Measurements from ENCODE around the gene MROH7. TPM values are rescaled to one million over a fixed set of nuclear protein-coding genes. Genes with fewer than 3 reads are reported as not detected.

The MROH7 gene
- total RNA-seq = 10 to 100 TPM in 2 of 4 donors, 1 to 10 TPM in 2; 5.9 to 12.8 (median 9.2) TPM
- polyA plus RNA-seq = 4.9 TPM
- long read RNA-seq, donor 1, partial matches to known transcripts = 3 of 7 reads
- long read RNA-seq, donor 1, other reads (novel, unspliced or antisense) = 4 of 7 reads
- long read RNA-seq, donor 2, partial matches to known transcripts = 0 of 1 reads
- long read RNA-seq, donor 2, other reads (novel, unspliced or antisense) = 1 of 1 reads
- long read RNA-seq, donor 3, partial matches to known transcripts = 1 of 1 reads
- long read RNA-seq, donor 3, other reads (novel, unspliced or antisense) = 0 of 1 reads
- long read RNA-seq, donor 4 = 0 reads

GRCh38 chr1:54640863-54641836 is at the start of gene MROH7:
Gene MROH7 (plus strand): TSS chr1:54641786. CDS start chr1:54652927, 11,141 bp downstream.
- no peak within 1 kb of the TSS for H3K4me3 ChIP-seq (ENCODE audit: low read length)
- intact Hi-C loops (cut with DNase I) = no loop called here
- no peaks in the 10 kb centered on the region for H3K9me3 ChIP-seq (ENCODE audit: control insufficient read depth, low read length)
- no peak within 1 kb of the TSS for H3K27ac ChIP-seq (ENCODE audit: low read length)
- no peak for DNase-seq
- no peaks in the 10 kb centered on the region for H3K27me3 ChIP-seq (ENCODE audit: control insufficient read depth, insufficient read depth)
- 67% methylated on average over 8 of the region's 8 CpGs for WGBS
- no peak for ATAC-seq
- no peaks in the 10 kb centered on the region for H3K4me1 ChIP-seq (ENCODE audit: control insufficient read depth, insufficient read depth, low read length)

GRCh38 chr1:54593571-54594160 is 47.9 kb upstream of the MROH7 start:
- Histone ChIP-seq H3K4me1 (ENCODE audit: control insufficient read depth, insufficient read depth, low read length) (peaks cover 5% of the 10 kb centered on the region), H3K9me3 (ENCODE audit: control insufficient read depth, low read length) (no peaks in the 10 kb centered on the region), H3K4me3 (ENCODE audit: low read length) (no peak overlapping the region), H3K27me3 (ENCODE audit: control insufficient read depth, insufficient read depth) (no peaks in the 10 kb centered on the region), H3K27ac (ENCODE audit: low read length) (no peak overlapping the region)
- ATAC-seq (no peak), DNase-seq (peak in 2 of 3 donors; percentile 15 to 18)
- 90% methylated on average over 10 of the region's 10 CpGs for WGBS
- intact Hi-C loops (cut with DNase I) = no loop called here

GRCh38 chr1:54594463-54594862 is 47.1 kb upstream of the MROH7 start:
- no peak for ATAC-seq

GRCh38 chr1:54595956-54596498 is 45.6 kb upstream of the MROH7 start:
- no peak overlapping the region for H3K4me3 ChIP-seq (ENCODE audit: low read length)
- no peaks in the 10 kb centered on the region for H3K9me3 ChIP-seq (ENCODE audit: control insufficient read depth, low read length)
- H3K27me3 ChIP-seq (ENCODE audit: control insufficient read depth, insufficient read depth) = no peaks in the 10 kb centered on the region
- DNase-seq (peak in 1 of 3 donors; percentile 33), ATAC-seq (no peak)
- 77% methylated on average over 3 of the region's 3 CpGs for WGBS
- H3K27ac ChIP-seq (ENCODE audit: low read length) = no peak overlapping the region
- H3K4me1 ChIP-seq (ENCODE audit: control insufficient read depth, insufficient read depth, low read length) = peaks cover 5% of the 10 kb centered on the region
- intact Hi-C loops (cut with DNase I) = no loop called here

More at GRCh38 chr1:54594463-54594862, 47.1 kb upstream of the MROH7 start:
- Histone ChIP-seq H3K9me3 (ENCODE audit: control insufficient read depth, low read length) (no peaks in the 10 kb centered on the region), H3K27me3 (ENCODE audit: control insufficient read depth, insufficient read depth) (no peaks in the 10 kb centered on the region), H3K4me3 (ENCODE audit: low read length) (no peak overlapping the region), H3K27ac (ENCODE audit: low read length) (no peak overlapping the region), H3K4me1 (ENCODE audit: control insufficient read depth, insufficient read depth, low read length) (peaks cover 5% of the 10 kb centered on the region)
- 87% methylated on average over 16 of the region's 16 CpGs for WGBS
- intact Hi-C loops (cut with DNase I) = no loop called here
- DNase-seq = peak in 2 of 3 donors; percentile 40 to 43

GRCh38 chr1:54596756-54597155 is 44.8 kb upstream of the MROH7 start:
- Histone ChIP-seq H3K27me3 (ENCODE audit: control insufficient read depth, insufficient read depth) (no peaks in the 10 kb centered on the region), H3K27ac (ENCODE audit: low read length) (no peak overlapping the region), H3K4me3 (ENCODE audit: low read length) (no peak overlapping the region), H3K9me3 (ENCODE audit: control insufficient read depth, low read length) (no peaks in the 10 kb centered on the region), H3K4me1 (ENCODE audit: control insufficient read depth, insufficient read depth, low read length) (peaks cover 5% of the 10 kb centered on the region)
- intact Hi-C loops (cut with DNase I) = no loop called here
- no peak for ATAC-seq
- no peak for DNase-seq
- WGBS = 85% methylated on average over 3 of the region's 3 CpGs

GRCh38 chr1:54597455-54598030 is 44.0 kb upstream of the MROH7 start:
- DNase-seq (no peak), ATAC-seq (no peak)
- Histone ChIP-seq H3K27me3 (ENCODE audit: control insufficient read depth, insufficient read depth) (no peaks in the 10 kb centered on the region), H3K9me3 (ENCODE audit: control insufficient read depth, low read length) (no peaks in the 10 kb centered on the region), H3K4me3 (ENCODE audit: low read length) (no peak overlapping the region), H3K27ac (ENCODE audit: low read length) (no peak overlapping the region), H3K4me1 (ENCODE audit: control insufficient read depth, insufficient read depth, low read length) (peaks cover 5% of the 10 kb centered on the region)
- WGBS = 82% methylated on average over 3 of the region's 3 CpGs
- intact Hi-C loops (cut with DNase I) = no loop called here

GRCh38 chr1:54599211-54599823 is 42.3 kb upstream of the MROH7 start:
- H3K4me3 ChIP-seq (ENCODE audit: low read length) = no peak overlapping the region
- no peaks in the 10 kb centered on the region for H3K27me3 ChIP-seq (ENCODE audit: control insufficient read depth, insufficient read depth)
- intact Hi-C loops (cut with DNase I) = no loop called here
- WGBS = 75% methylated on average over 13 of the region's 13 CpGs
- no peak overlapping the region for H3K27ac ChIP-seq (ENCODE audit: low read length)
- peak in 1 of 3 donors; percentile 45 for DNase-seq
- peaks cover 5% of the 10 kb centered on the region for H3K4me1 ChIP-seq (ENCODE audit: control insufficient read depth, insufficient read depth, low read length)
- H3K9me3 ChIP-seq (ENCODE audit: control insufficient read depth, low read length) = no peaks in the 10 kb centered on the region
- ATAC-seq = no peak

GRCh38 chr1:54600947-54601721 is 40.5 kb upstream of the MROH7 start:
- H3K9me3 ChIP-seq (ENCODE audit: control insufficient read depth, low read length) = no peaks in the 10 kb centered on the region
- intact Hi-C loops (cut with DNase I) = no loop called here
- no peak overlapping the region for H3K4me3 ChIP-seq (ENCODE audit: low read length)
- DNase-seq = peak in 2 of 3 donors; percentile 64 to 72
- 73% methylated on average over 21 of the region's 21 CpGs for WGBS
- peaks cover 2% of the 10 kb centered on the region for H3K4me1 ChIP-seq (ENCODE audit: control insufficient read depth, insufficient read depth, low read length)
- H3K27ac ChIP-seq (ENCODE audit: low read length) = no peak overlapping the region
- no peaks in the 10 kb centered on the region for H3K27me3 ChIP-seq (ENCODE audit: control insufficient read depth, insufficient read depth)
- ATAC-seq = peak; percentile 41 to 64

GRCh38 chr1:54601730-54602129 is 39.9 kb upstream of the MROH7 start:
- ATAC-seq (no peak), DNase-seq (peak in 1 of 3 donors; percentile 40)
- intact Hi-C loops (cut with DNase I) = no loop called here
- H3K4me3 ChIP-seq (ENCODE audit: low read length) = no peak overlapping the region
- no peak overlapping the region for H3K27ac ChIP-seq (ENCODE audit: low read length)
- no peaks in the 10 kb centered on the region for H3K9me3 ChIP-seq (ENCODE audit: control insufficient read depth, low read length)
- H3K4me1 ChIP-seq (ENCODE audit: control insufficient read depth, insufficient read depth, low read length) = no peaks in the 10 kb centered on the region
- 76% methylated on average over 10 of the region's 10 CpGs for WGBS
- H3K27me3 ChIP-seq (ENCODE audit: control insufficient read depth, insufficient read depth) = no peaks in the 10 kb centered on the region
